ENCODE results near the gene LTO1.

LTO1 gene

DNA sequence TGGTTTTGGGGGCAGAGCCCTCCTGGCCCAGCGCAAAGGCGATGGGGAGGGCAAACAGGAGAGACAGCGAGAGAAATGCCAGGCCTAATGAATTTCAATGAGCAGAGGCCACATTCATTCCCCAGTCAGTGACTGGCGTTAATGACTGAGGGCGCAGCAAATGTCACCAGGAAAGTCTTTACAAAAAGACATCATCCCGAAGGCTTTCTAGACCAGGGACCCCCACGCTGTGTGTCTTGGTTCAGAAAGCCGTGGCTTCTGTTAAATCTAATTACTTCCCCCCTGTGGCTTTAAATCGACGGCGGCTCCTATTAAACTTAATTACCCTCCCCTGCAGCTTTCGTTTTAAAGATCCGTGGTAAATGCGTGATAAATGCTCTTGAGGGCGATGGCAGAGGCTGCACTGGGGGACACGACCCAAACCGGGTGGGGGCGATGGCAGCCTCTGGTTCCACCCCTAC is 30.2 kb upstream of the LTO1 start:
- DNase-seq (ENCODE audit: low read depth): no peak
- H3K4me3 ChIP-seq (ENCODE audit: low read length): no peak overlapping the region

GRCh38 chr11:69704508-69705253 is 29.5 kb upstream of the LTO1 start:
- TF ChIP-seq CTCF (conservative IDR thresholded peaks at IDR 0.05; ENCODE audit: low read length): peak; percentile 17
- DNase-seq (ENCODE audit: low read depth): no peak
- no peak overlapping the region for H3K4me3 ChIP-seq (ENCODE audit: low read length)

More for the DNA sequence above, 30.2 kb upstream of the LTO1 start:
- no peak for TF ChIP-seq CTCF (conservative IDR thresholded peaks at IDR 0.05; ENCODE audit: low read length)

- DNase-seq (ENCODE audit: low read depth): no peak
- TF ChIP-seq CTCF (conservative IDR thresholded peaks at IDR 0.05; ENCODE audit: low read length): no peak
Measured at GRCh38 chr11:69703768-69704507, 28.8 kb upstream of the LTO1 start, which contains the start of gene FGF19. Gene FGF19, minus strand, starts transcription at chr11:69704022. Its CDS starts 146 bp downstream, at chr11:69703876.

GRCh38 chr11:69703453-69703767 is 28.3 kb upstream of the LTO1 start:
- no peak overlapping the region for H3K4me3 ChIP-seq (ENCODE audit: low read length)

More at GRCh38 chr11:69703768-69704507, 28.8 kb upstream of the LTO1 start, which contains the start of gene FGF19:
- no peak within 1 kb of the TSS for H3K4me3 ChIP-seq (ENCODE audit: low read length)

GRCh38 chr11:69702769-69703452 is 27.8 kb upstream of the LTO1 start:
- no peak overlapping the region for H3K4me3 ChIP-seq (ENCODE audit: low read length)
- no peak for DNase-seq (ENCODE audit: low read depth)
- no peak for TF ChIP-seq CTCF (conservative IDR thresholded peaks at IDR 0.05; ENCODE audit: low read length)

More at GRCh38 chr11:69703453-69703767, 28.3 kb upstream of the LTO1 start:
- no peak for TF ChIP-seq CTCF (conservative IDR thresholded peaks at IDR 0.05; ENCODE audit: low read length)
- DNase-seq (ENCODE audit: low read depth): no peak

DNA sequence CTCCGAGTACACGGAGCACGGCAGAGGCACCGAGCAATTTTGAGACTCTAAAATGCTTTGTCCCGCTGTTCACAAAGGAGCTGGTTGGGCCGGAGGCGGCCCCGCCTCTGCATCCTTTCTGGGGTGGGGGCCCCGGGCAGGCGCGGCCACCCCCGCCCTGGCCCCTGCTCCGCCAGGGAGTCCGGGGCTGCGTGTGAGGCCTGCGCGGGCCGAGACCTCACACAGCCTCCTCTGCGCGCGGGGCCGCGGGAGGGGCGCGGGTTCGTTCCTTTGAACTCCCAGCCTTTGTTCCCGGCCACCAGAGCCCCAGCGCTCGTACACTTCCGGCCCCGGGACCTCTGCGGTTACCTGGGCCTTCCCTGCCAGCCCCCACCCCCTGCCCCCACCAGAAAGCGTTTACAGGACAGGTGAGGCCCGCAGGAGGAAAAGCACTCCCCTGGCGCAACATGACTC is 27.1 kb upstream of the LTO1 start:
- TF ChIP-seq CTCF (conservative IDR thresholded peaks at IDR 0.05; ENCODE audit: low read length): no peak
- no peak overlapping the region for H3K4me3 ChIP-seq (ENCODE audit: low read length)
- DNase-seq (ENCODE audit: low read depth): no peak

Data from AG10803 (cell line).